Kidney epithelial cell (primary cell): Measurements from ENCODE around the gene UBXN6. TPM values are rescaled to one million over a fixed set of nuclear protein-coding genes. Genes with fewer than 3 reads are reported as not detected.

Source experiments
- DNase-seq: peaks from one replicate; pipeline ENCODE4 v3.0.0-alpha.2; 2010; ENCODE audit warnings: low read depth
- H3K27me3 ChIP-seq: 2 replicates; pipeline ENCODE4 v1.6.0; 2011; ENCODE audit warnings: low read length; ENCODE audit not compliant: control insufficient read depth, insufficient read depth
- H3K36me3 ChIP-seq: 2 replicates; pipeline ENCODE4 v1.5.1; 2011; ENCODE audit warnings: low read length; ENCODE audit not compliant: control insufficient read depth, insufficient read depth
- H3K4me3 ChIP-seq: 2 replicates; pipeline ENCODE4 v1.5.1; 2011; ENCODE audit warnings: low read depth, mild to moderate bottlenecking, control low read depth, low read length
- total RNA-seq: library from RNA; depleted of rRNA; stranded (reverse); fragments of >200 nt; gene quantifications from 2 replicates; pipeline ENCODE4 v1.2.3, GENCODE V29; 2015
- TF ChIP-seq, protein P1 (sequence below): IDR thresholded peaks from 2 replicates; pipeline ENCODE4 v1.5.1; 2011; ENCODE audit warnings: mild to moderate bottlenecking, moderate library complexity, low read length, control low read depth, inconsistent platforms; ENCODE audit not compliant: insufficient read depth, poor library complexity, severe bottlenecking

Gene UBXN6
- total RNA-seq, 1 donor from 2014 or later = 62.3 TPM

- Histone ChIP-seq H3K27me3 (no peaks in the 10 kb centered on the region), H3K36me3 (no peaks in the 10 kb centered on the region), H3K4me3 (no peak overlapping the region)
- DNase-seq = no peak
- TF ChIP-seq, protein P1, sequence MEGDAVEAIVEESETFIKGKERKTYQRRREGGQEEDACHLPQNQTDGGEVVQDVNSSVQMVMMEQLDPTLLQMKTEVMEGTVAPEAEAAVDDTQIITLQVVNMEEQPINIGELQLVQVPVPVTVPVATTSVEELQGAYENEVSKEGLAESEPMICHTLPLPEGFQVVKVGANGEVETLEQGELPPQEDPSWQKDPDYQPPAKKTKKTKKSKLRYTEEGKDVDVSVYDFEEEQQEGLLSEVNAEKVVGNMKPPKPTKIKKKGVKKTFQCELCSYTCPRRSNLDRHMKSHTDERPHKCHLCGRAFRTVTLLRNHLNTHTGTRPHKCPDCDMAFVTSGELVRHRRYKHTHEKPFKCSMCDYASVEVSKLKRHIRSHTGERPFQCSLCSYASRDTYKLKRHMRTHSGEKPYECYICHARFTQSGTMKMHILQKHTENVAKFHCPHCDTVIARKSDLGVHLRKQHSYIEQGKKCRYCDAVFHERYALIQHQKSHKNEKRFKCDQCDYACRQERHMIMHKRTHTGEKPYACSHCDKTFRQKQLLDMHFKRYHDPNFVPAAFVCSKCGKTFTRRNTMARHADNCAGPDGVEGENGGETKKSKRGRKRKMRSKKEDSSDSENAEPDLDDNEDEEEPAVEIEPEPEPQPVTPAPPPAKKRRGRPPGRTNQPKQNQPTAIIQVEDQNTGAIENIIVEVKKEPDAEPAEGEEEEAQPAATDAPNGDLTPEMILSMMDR = no peak
These were observed 11.5 kb downstream of the UBXN6 start for GRCh38 chr19:4445963-4446703.

DNA sequence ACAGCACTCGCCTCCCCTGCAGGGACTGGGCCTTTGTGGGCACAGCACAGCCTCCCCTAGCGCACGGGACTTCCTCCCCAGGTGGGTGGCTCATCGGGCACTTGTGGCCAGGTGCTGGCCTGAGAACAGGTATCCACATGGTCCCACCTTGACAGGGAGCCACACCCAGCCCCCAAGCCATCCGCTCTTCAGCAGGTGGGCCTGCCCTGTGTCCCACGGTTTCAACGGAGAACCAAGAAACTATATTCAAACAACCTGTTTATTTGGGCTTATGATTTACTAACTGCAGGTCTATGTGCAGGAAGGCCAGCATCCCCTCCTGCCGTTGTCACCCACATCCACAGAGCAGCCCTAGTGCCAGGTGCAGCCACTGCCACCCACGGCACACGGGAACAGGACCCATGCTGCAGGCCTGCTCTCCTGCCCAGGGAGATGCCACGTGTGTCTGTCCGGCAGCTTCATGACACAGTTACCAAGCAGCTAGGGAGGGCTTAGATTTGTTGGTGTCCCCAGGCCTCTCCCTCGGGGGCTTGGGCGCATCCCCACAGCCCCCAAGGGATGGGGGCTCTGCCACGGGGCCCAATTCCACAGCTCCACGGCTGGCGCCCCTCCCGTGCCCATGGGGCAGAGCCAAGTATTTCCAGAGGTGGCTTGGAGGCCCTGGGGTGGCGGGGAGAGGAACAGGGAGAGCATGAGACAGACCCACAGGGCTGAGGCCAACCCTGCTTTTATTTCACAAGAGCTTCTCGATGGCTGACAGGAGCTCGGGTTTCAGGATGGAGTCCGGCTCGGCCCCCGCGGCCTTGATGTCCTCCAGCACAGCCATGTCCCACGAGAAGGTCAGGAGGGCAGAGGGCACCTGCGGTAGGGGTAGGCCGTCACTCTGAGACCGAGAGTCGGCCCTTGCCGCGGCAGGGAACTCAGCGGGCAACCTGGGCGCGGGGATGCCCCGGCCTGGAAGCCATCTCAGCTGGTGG lies 12.5 kb downstream of the UBXN6 start:
- Histone ChIP-seq H3K27me3 (no peaks in the 10 kb centered on the region), H3K4me3 (no peak overlapping the region), H3K36me3 (no peaks in the 10 kb centered on the region)
- DNase-seq = no peak
- TF ChIP-seq, protein P1 = no peak

DNA sequence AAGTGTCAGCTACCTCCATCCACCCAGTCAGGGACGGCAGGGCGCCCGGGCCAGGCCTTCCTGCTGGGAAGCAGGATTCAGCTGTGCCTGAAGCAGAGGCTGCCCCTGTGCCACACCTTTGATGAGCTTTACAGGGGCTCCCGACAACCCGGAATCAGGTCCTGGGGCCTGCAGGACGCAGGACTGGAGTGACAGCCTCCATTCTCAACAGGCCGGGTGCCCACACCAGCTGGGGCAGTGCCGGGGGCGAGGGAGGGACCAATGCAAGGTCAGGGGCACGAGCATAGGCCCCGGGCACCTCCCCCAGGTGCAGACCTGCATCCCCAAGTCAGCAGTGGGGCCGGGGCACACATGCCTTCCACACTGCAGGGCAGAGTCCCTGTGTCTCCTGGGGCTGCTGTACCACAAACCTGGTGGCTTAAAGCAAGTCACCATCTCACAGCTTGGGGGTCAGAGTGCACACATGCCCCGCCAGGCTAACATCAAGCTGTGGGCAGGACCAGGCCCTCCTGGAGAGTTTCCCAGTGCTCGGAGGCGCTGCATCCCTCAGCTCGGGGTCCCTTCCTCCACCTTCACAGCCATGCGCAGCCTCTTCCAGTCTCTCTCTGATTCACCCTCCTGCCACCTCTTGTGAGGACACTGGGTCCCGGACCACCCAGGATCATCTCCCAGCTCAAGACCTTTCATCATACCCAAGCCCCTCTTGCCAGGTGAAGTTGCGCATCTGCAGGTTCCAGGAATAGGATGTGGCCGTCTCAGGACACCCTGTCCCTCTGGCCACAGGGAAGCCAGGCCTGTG lies 13.4 kb downstream of the UBXN6 start:
- DNase-seq = no peak
- TF ChIP-seq, protein P1 = no peak
- Histone ChIP-seq H3K4me3 (no peak overlapping the region), H3K36me3 (no peaks in the 10 kb centered on the region), H3K27me3 (no peaks in the 10 kb centered on the region)

DNA sequence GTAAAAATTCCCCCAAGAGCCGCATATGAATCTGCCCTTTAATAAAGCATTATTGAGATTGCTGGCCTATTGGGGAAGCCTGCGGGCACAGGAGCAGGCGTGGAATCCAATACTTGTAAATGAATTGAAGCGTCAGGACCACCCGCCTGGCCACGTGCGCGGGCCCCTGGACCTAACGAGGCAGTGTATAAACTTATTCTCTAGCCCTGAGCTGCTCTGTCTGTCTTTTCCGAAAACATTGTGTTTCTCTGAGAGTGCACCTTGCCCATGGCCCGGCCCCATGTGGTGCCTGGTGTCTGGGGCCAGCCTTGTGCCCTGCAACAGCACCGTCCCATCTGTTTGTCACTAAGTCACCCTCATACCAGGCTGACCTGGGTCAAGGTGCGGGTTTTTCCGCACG lies 14.4 kb downstream of the UBXN6 start:
- TF ChIP-seq, protein P1 = no peak
- no peaks in the 10 kb centered on the region for H3K36me3 ChIP-seq
- no peaks in the 10 kb centered on the region for H3K27me3 ChIP-seq
- H3K4me3 ChIP-seq = no peak overlapping the region
- no peak for DNase-seq

DNA sequence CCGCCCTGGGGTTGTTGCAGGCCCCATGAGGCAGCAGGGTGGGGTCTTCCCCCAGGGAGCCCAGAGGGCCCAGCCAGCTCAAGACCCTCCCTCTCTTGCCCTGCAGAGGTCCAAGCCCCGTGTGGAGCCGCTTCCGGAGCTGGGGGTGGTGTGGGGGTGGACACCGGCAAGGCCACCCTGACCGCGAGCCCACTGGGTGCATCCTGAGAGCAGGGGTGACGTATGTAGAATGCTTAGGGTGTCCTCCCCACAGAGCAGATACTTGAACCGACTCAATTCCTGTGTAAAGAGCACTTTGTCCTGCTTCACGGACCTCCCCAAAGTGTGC lies 14.8 kb downstream of the UBXN6 start:
- Histone ChIP-seq H3K4me3 (no peak overlapping the region), H3K36me3 (no peaks in the 10 kb centered on the region), H3K27me3 (no peaks in the 10 kb centered on the region)
- no peak for DNase-seq
- TF ChIP-seq, protein P1 = no peak
